ENCODE data around the gene THBS4. TPM values are rescaled to one million over a fixed set of nuclear protein-coding genes. Genes with fewer than 3 reads are reported as not detected.

The THBS4 gene
- total RNA-seq, 2 donors from 2014 or later = 13.6 to 50.5 TPM

GRCh38 chr5:80036615-80037014 is 1.5 kb downstream of the THBS4 start:
- 91 to 97% methylated on average over 2 to 5 of the region's 5 CpGs for WGBS, 2 experiments (ENCODE audit: insufficient coverage in 1 of 2, insufficient read length in 1 of 2)
- H3K4me1 ChIP-seq (ENCODE audit: control insufficient read depth, insufficient read depth, low read length) = peaks cover 4% of the 10 kb centered on the region
- H3K36me3 Mint-ChIP-seq (ENCODE audit: low read depth) = no peaks in the 10 kb centered on the region
- H3K4me3 ChIP-seq (ENCODE audit: low read length) = no peak overlapping the region
- H3K9me3 ChIP-seq (ENCODE audit: control insufficient read depth, low read length) = no peaks in the 10 kb centered on the region
- H3K27me3 Mint-ChIP-seq (ENCODE audit: insufficient read depth) = peaks cover 40% of the 10 kb centered on the region
- TF ChIP-seq CTCF (conservative IDR thresholded peaks at IDR 0.05) = no peak
- H3K27ac ChIP-seq (ENCODE audit: low read depth, low read length) = no peak overlapping the region
- no peaks in the 10 kb centered on the region for H3K36me3 ChIP-seq (ENCODE audit: control insufficient read depth, insufficient read depth, low read length)
- H3K27ac Mint-ChIP-seq = no peak overlapping the region
- peaks cover 40% of the 10 kb centered on the region for H3K27me3 ChIP-seq (ENCODE audit: control insufficient read depth, insufficient read depth, low read length, poor library complexity, severe bottlenecking)
- DNase-seq = no peak
- no peak overlapping the region for H3K4me3 Mint-ChIP-seq
- H3K9ac ChIP-seq (ENCODE audit: extremely low read depth, low read length, poor library complexity, severe bottlenecking) = no peak overlapping the region
- peaks cover 8% of the 10 kb centered on the region for H3K4me1 Mint-ChIP-seq
- H3K9me3 Mint-ChIP-seq = no peaks in the 10 kb centered on the region

GRCh38 chr5:80037366-80037765 is 2.2 kb downstream of the THBS4 start:
- 89% methylated on average over 4 to 5 of the region's 5 CpGs for WGBS, 2 experiments (ENCODE audit: insufficient coverage in 1 of 2, insufficient read length in 1 of 2)
- Mint-ChIP-seq H3K36me3 (ENCODE audit: low read depth) (no peaks in the 10 kb centered on the region), H3K4me3 (no peak overlapping the region), H3K4me1 (peaks cover 8% of the 10 kb centered on the region), H3K9me3 (no peaks in the 10 kb centered on the region), H3K27me3 (ENCODE audit: insufficient read depth) (peaks cover 39% of the 10 kb centered on the region), H3K27ac (no peak overlapping the region)
- no peak overlapping the region for H3K4me3 ChIP-seq (ENCODE audit: low read length)
- H3K27me3 ChIP-seq (ENCODE audit: control insufficient read depth, insufficient read depth, low read length, poor library complexity, severe bottlenecking) = peaks cover 40% of the 10 kb centered on the region
- no peak for TF ChIP-seq CTCF (conservative IDR thresholded peaks at IDR 0.05)
- H3K27ac ChIP-seq (ENCODE audit: low read depth, low read length) = no peak overlapping the region
- H3K36me3 ChIP-seq (ENCODE audit: control insufficient read depth, insufficient read depth, low read length) = no peaks in the 10 kb centered on the region
- DNase-seq = no peak
- peaks cover 4% of the 10 kb centered on the region for H3K4me1 ChIP-seq (ENCODE audit: control insufficient read depth, insufficient read depth, low read length)
- no peaks in the 10 kb centered on the region for H3K9me3 ChIP-seq (ENCODE audit: control insufficient read depth, low read length)
- H3K9ac ChIP-seq (ENCODE audit: extremely low read depth, low read length, poor library complexity, severe bottlenecking) = no peak overlapping the region

- H3K27ac ChIP-seq (ENCODE audit: low read depth, low read length) = no peak overlapping the region
- Mint-ChIP-seq H3K27ac (no peak overlapping the region), H3K9me3 (no peaks in the 10 kb centered on the region), H3K4me3 (no peak overlapping the region), H3K36me3 (ENCODE audit: low read depth) (no peaks in the 10 kb centered on the region), H3K27me3 (ENCODE audit: insufficient read depth) (peaks cover 16% of the 10 kb centered on the region), H3K4me1 (peaks cover 5% of the 10 kb centered on the region)
- no peaks in the 10 kb centered on the region for H3K9me3 ChIP-seq (ENCODE audit: control insufficient read depth, low read length)
- 60 to 81% methylated on average over 1 to 2 of the region's 2 CpGs for WGBS, 2 experiments (ENCODE audit: insufficient coverage in 1 of 2, insufficient read length in 1 of 2)
- peaks cover 20% of the 10 kb centered on the region for H3K27me3 ChIP-seq (ENCODE audit: control insufficient read depth, insufficient read depth, low read length, poor library complexity, severe bottlenecking)
- H3K9ac ChIP-seq (ENCODE audit: extremely low read depth, low read length, poor library complexity, severe bottlenecking) = no peak overlapping the region
- TF ChIP-seq CTCF (conservative IDR thresholded peaks at IDR 0.05) = no peak
- no peak overlapping the region for H3K4me3 ChIP-seq (ENCODE audit: low read length)
- H3K36me3 ChIP-seq (ENCODE audit: control insufficient read depth, insufficient read depth, low read length) = no peaks in the 10 kb centered on the region
- peaks cover 4% of the 10 kb centered on the region for H3K4me1 ChIP-seq (ENCODE audit: control insufficient read depth, insufficient read depth, low read length)
- DNase-seq = no peak
Observed at GRCh38 chr5:80039650-80040049, 4.5 kb downstream of the THBS4 start.

All from endodermal cell (in vitro differentiated cells).